Measurements from ENCODE around the gene OR1N1.
A peak's percentile ranks its signal among the peaks of the same experiment; 100 is the strongest.
"Not testable (repeated sequence)": the region's sequence is repeated elsewhere in the genome, so short reads cannot be mapped to it uniquely, and the experiment has no call there.

OR1N1 gene

GRCh38 chr9:122527193-122527592 lies at the start of gene OR1N1:
TSS of gene OR1N1 (minus strand) at chr9:122527293. CDS start at chr9:122527293, 0 bp downstream.
- no peak for DNase-seq (ENCODE audit: low read depth)

- no peak for DNase-seq (ENCODE audit: low read depth)
Measured at GRCh38 chr9:122572456-122572855, 45.4 kb upstream of the OR1N1 start.

- no peak for DNase-seq (ENCODE audit: low read depth)
Measured at GRCh38 chr9:122567901-122568300, 40.8 kb upstream of the OR1N1 start.

DNA sequence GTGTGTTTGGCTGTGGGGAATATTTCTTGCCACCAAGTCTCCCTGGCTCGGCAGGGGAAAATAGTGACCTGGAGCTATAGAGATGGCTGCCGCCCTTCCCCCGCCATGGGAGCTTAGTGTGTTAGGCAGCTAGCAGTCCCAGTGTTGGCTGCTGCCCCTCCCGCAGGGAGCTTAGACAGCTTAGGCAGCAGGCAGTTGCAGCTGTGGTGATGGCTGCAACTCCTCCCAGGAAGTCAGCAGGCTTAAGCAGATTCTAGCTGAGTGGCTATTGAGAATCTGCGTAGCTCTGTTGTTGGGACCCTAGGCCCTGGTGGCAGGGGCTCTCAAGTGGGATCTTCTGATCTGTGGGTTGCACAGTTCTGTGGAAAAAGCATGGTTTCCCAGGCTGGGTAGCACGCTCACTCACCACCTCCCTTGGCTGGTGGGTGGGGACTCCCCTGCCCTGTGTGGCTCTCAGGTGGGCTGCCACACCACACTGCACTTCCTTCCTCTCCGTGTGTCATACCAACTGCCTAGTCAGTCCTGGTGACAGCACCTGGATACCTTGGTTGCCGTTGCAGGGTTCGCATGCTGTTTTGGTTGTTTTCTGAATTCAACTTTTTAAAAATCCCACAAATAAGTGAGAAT lies 35.2 kb upstream of the OR1N1 start:
- DNase-seq (ENCODE audit: low read depth) = no peak

GRCh38 chr9:122561446-122561845 lies 34.4 kb upstream of the OR1N1 start:
- no peak for DNase-seq (ENCODE audit: low read depth)

DNA sequence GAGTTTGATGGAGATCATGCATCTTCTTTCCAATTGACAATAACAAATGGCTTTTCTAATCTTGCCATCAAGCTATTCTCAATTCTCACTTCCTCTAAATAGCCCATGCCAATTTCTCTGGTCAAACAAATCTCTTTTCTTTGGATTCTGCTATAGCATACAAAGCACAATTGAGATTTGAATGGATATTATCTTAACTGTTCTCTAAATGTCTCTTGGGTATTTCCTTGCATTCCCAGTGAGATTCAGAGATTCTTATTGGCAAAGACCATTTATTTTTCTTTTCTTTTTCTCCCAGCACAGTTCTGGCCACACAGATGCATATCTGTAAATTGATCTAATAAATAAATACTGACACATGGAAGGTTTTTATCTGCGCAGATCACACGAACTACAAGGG lies 25.7 kb upstream of the OR1N1 start, which contains the start of gene OR1N2:
Gene OR1N2 (plus strand): TSS at position 301 of the 400 bp plus-strand sequence. CDS start 100 bp downstream, outside the sequence.
- no peak for DNase-seq (ENCODE audit: low read depth)

DNA sequence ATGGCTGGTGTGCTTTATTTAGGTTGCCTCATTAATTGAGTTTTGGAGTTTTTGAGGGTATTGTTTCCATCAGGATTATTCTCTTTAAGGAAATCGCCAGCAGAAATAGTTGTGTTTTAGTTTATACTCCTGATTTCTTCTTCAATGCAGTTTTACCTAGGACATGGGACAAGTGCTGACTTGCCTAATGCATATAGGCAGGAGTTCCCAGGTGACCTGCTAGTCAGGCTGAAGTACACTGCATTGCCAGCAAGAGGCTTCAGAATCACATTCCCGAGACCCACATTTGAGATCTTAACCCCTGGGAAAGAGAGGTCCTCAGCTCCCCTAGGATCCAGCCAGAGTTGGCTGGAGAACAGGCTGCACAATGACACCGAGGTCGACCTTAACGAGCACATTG lies 24.3 kb upstream of the OR1N1 start:
- DNase-seq (ENCODE audit: low read depth) = no peak

GRCh38 chr9:122546196-122546595 lies 19.1 kb upstream of the OR1N1 start:
- DNase-seq (ENCODE audit: low read depth) = no peak

- no peak for DNase-seq (ENCODE audit: low read depth)
Measured at GRCh38 chr9:122538757-122539156, 11.7 kb upstream of the OR1N1 start.

DNA sequence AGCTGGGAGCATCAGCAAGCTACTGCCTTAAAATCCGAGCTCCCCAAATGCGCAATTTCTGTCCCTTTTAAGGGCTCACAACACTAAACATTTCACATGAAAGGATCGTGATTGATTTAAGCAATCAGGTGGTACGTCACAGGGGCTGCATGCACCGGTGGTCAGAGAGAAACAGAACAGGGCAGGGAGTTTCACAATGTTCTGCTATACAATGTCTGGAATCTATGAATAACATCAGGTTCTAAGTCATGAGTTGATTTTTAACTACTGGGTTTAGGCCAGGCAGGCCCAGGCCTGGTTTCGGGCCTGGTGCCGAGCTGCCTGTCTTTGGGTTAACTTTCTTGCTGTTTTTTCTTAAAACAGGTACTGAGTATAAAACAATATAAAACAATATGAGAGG lies 10.0 kb upstream of the OR1N1 start:
- not testable (repeated sequence) for DNase-seq (ENCODE audit: low read depth)

- DNase-seq (ENCODE audit: low read depth) = no peak
Measured at GRCh38 chr9:122536134-122536533, 9.0 kb upstream of the OR1N1 start.

GRCh38 chr9:122531157-122531556 lies 4.1 kb upstream of the OR1N1 start:
- DNase-seq (ENCODE audit: low read depth) = not testable (repeated sequence)

GRCh38 chr9:122526602-122527001 lies 491 bp downstream of the OR1N1 start:
- DNase-seq (ENCODE audit: low read depth) = no peak

- DNase-seq (ENCODE audit: low read depth) = no peak
Measured at GRCh38 chr9:122519376-122519775, 7.7 kb downstream of the OR1N1 start.

GRCh38 chr9:122518841-122519240 lies 8.3 kb downstream of the OR1N1 start, which contains the start of gene OR1J4:
TSS of gene OR1J4 (plus strand) at chr9:122519141. CDS start at chr9:122519141, 0 bp downstream.
- DNase-seq (ENCODE audit: low read depth) = no peak

GRCh38 chr9:122518226-122518625 lies 8.9 kb downstream of the OR1N1 start:
- DNase-seq (ENCODE audit: low read depth) = no peak

DNA sequence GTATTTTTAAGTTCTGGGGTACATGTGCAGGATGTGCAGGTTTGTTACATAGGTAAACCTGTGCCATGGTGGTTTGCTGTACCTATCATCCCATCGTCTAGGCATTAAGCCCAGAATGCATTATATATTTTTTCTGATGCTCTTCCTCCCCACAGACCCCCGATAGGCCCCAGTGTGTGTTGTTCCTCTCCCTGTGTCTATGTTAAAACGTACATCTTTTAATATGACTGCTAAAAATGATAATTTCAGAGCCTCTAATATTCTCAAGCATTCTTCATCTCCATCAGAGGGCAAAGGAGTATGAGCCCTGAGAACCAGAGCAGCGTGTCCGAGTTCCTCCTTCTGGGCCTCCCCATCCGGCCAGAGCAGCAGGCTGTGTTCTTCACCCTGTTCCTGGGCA lies 16.6 kb downstream of the OR1N1 start, which contains the start of gene OR1J2:
Gene OR1J2 (plus strand): TSS at position 301 of the 400 bp plus-strand sequence. CDS start 0 bp downstream, at position 301.
- DNase-seq (ENCODE audit: low read depth) = no peak

GRCh38 chr9:122506964-122507363 lies 20.1 kb downstream of the OR1N1 start:
- no peak for DNase-seq (ENCODE audit: low read depth)

- peak; percentile 17 for DNase-seq (ENCODE audit: low read depth)
Measured at GRCh38 chr9:122498883-122499288, 28.2 kb downstream of the OR1N1 start.

- no peak for DNase-seq (ENCODE audit: low read depth)
Measured at GRCh38 chr9:122479062-122479461, 48.0 kb downstream of the OR1N1 start.

DNA sequence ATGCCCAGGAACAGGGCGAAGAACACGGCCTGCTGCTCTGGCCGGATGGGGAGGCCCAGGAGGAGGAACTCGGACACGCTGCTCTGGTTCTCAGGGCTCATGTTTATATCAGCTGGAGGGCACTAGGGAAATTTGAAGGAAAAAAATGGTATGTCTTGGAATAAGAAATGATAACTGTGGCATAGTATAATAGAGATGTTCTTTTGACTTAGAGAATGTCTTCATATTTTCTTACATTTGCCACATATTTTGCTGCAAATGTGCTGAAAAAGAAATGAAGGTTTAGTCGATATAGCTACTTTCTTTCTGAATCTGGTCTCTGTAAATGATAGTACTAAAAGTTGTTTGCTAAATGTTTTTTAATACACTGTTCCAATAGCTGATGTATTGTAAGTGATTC lies 49.3 kb downstream of the OR1N1 start, which contains the start of gene OR1J1:
Gene OR1J1 (minus strand): TSS at position 101 of the 400 bp plus-strand sequence. CDS start 0 bp downstream, at position 101.
- DNase-seq (ENCODE audit: low read depth) = no peak

GRCh38 chr9:122477346-122477745 lies 49.7 kb downstream of the OR1N1 start:
- DNase-seq (ENCODE audit: low read depth) = no peak
